Upper lobe of left lung (tissue), 6 donors: Measurements from ENCODE around the gene KRTDAP. TPM values are rescaled to one million over a fixed set of nuclear protein-coding genes. Genes with fewer than 3 reads are reported as not detected.
"Not testable (repeated sequence)": the region's sequence is repeated elsewhere in the genome, so short reads cannot be mapped to it uniquely, and the experiment has no call there.

ENCODE experiments used
- ATAC-seq, 2 donors: fragments of 200-7000 bp; cut with Tn5 transposase; one replicate each; pipeline ENCODE4 v1.9.1; 2022; ENCODE audit warnings: mild to moderate bottlenecking in 2 of 2, moderate library complexity in 2 of 2; ENCODE audit not compliant: low FRiP score in 2 of 2
- DNase-seq, 2 donors: peaks; one replicate each; pipeline ENCODE4 v3.0.0-alpha.2; 2019 to 2020
- H3K27ac ChIP-seq, 4 donors: fragments of 200-600 bp; sonication (generic); one replicate each; pipeline ENCODE4 v1.5.1; 2016 to 2019
- H3K27me3 ChIP-seq, 4 donors: fragments of 200-600 bp; sonication (generic); one replicate each; pipeline ENCODE4 v1.5.1; 2017 to 2019
- H3K36me3 ChIP-seq, 4 donors: fragments of 200-600 bp; sonication (generic); one replicate each; pipeline ENCODE4 v1.5.1; 2016 to 2019
- H3K4me1 ChIP-seq, 4 donors: fragments of 200-600 bp; sonication (generic); one replicate each; pipeline ENCODE4 v1.5.1; 2018 to 2019
- H3K4me3 ChIP-seq, 4 donors: fragments of 200-600 bp; sonication (generic); one replicate each; pipeline ENCODE4 v1.5.1; 2017 to 2019; ENCODE audit warnings: mild to moderate bottlenecking in 2 of 4, moderate library complexity in 1 of 4
- H3K9me3 ChIP-seq, 4 donors: fragments of 200-600 bp; sonication (generic); one replicate each; pipeline ENCODE4 v1.5.1; 2018 to 2019
- EP300 ChIP-seq, 4 donors: sonication (generic); formaldehyde crosslinking; IDR thresholded peaks; one replicate each; pipeline ENCODE4 v1.5.1; 2017; ENCODE audit warnings: antibody characterized with exemption in 4 of 4, control low read depth in 2 of 4
- POLR2A ChIP-seq, 4 donors: fragments of 450-650 bp; IDR thresholded peaks; one replicate each; pipeline ENCODE4 v1.5.1; 2016 to 2017; ENCODE audit warnings: antibody characterized with exemption in 4 of 4, mild to moderate bottlenecking in 2 of 4
- POLR2AphosphoS5 ChIP-seq, 2 donors: sonication (generic); formaldehyde crosslinking; IDR thresholded peaks; one replicate each; pipeline ENCODE4 v1.5.1; 2017; ENCODE audit warnings: antibody characterized with exemption in 2 of 2
- WGBS, 2 donors: methylation state at CpG; one replicate each; pipeline ENCODE4 v1.1.5; 2017 to 2018; 5-methylcytosine and 5-hydroxymethylcytosine counted together
- total RNA-seq, 6 donors: library from RNA; depleted of rRNA in 4 of 6; stranded (reverse); fragments of >200 nt in 4 of 6; gene quantifications; one replicate each; pipeline versions ENCODE4 v1.1.0 to v1.2.1, GENCODE V29; 2016 to 2021
- TF ChIP-seq, protein P1 (sequence below), 6 experiments: fragments of 450-650 bp in 4 of 6; fragments of 200-600 bp in 2 of 6; sonication (generic) in 2 of 6; IDR thresholded peaks; one replicate each; pipeline ENCODE4 v1.5.1; 2016 to 2019; ENCODE audit warnings: antibody characterized with exemption in 6 of 6
- donor health status: DM: no; HTN: no; CAD: no; lungs with moderate emphysema.
- donor health status: DM: no; HTN: yes; CAD: no; lungs with severe emphysema.

Gene KRTDAP
- total RNA-seq, 6 donors from 2014 or later = 0.61 TPM; not detected in 5

- TF ChIP-seq POLR2AphosphoS5 (IDR thresholded peaks at IDR 0.05) (no peak), EP300 (IDR thresholded peaks at IDR 0.05) (no peak), POLR2A (IDR thresholded peaks at IDR 0.05) (no peak)
- TF ChIP-seq, protein P1, sequence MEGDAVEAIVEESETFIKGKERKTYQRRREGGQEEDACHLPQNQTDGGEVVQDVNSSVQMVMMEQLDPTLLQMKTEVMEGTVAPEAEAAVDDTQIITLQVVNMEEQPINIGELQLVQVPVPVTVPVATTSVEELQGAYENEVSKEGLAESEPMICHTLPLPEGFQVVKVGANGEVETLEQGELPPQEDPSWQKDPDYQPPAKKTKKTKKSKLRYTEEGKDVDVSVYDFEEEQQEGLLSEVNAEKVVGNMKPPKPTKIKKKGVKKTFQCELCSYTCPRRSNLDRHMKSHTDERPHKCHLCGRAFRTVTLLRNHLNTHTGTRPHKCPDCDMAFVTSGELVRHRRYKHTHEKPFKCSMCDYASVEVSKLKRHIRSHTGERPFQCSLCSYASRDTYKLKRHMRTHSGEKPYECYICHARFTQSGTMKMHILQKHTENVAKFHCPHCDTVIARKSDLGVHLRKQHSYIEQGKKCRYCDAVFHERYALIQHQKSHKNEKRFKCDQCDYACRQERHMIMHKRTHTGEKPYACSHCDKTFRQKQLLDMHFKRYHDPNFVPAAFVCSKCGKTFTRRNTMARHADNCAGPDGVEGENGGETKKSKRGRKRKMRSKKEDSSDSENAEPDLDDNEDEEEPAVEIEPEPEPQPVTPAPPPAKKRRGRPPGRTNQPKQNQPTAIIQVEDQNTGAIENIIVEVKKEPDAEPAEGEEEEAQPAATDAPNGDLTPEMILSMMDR (IDR thresholded peaks at IDR 0.05) = no peak
- no peak for DNase-seq
- H3K4me3 ChIP-seq = no peak overlapping the region
- H3K27ac ChIP-seq = no peak overlapping the region
- no peaks in the 10 kb centered on the region for H3K27me3 ChIP-seq
- no peaks in the 10 kb centered on the region for H3K9me3 ChIP-seq
- H3K4me1 ChIP-seq = no peaks in the 10 kb centered on the region
- ATAC-seq = no peak
- H3K36me3 ChIP-seq = no peaks in the 10 kb centered on the region
- 93 to 95% methylated on average over 10 to 14 of the region's 14 CpGs for WGBS, 2 donors
These were observed 16.2 kb downstream of the KRTDAP start for GRCh38 chr19:35474104-35474503.

GRCh38 chr19:35471946-35472345, 18.3 kb downstream of the KRTDAP start:
- H3K4me1 ChIP-seq = peaks cover 0 to 4% (median 0%) of the 10 kb centered on the region in 4 donors

GRCh38 chr19:35471075-35471474, 19.2 kb downstream of the KRTDAP start:
- not testable (repeated sequence) for ATAC-seq, H3K36me3 ChIP-seq, H3K4me3 ChIP-seq, H3K4me1 ChIP-seq, DNase-seq, H3K9me3 ChIP-seq, H3K27ac ChIP-seq, H3K27me3 ChIP-seq
- 96 to 97% methylated on average over 4 of the region's 4 CpGs for WGBS, 2 donors

More at GRCh38 chr19:35471946-35472345, 18.3 kb downstream of the KRTDAP start:
- DNase-seq = no peak
- ATAC-seq = no peak
- H3K27ac ChIP-seq = no peak overlapping the region
- TF ChIP-seq, protein P1 (IDR thresholded peaks at IDR 0.05) = no peak
- TF ChIP-seq POLR2AphosphoS5 (IDR thresholded peaks at IDR 0.05) = no peak
- no peak for TF ChIP-seq EP300 (IDR thresholded peaks at IDR 0.05)
- no peak for TF ChIP-seq POLR2A (IDR thresholded peaks at IDR 0.05)
- no peaks in the 10 kb centered on the region for H3K9me3 ChIP-seq
- 91 to 95% methylated on average over 8 of the region's 8 CpGs for WGBS, 2 donors
- H3K27me3 ChIP-seq = no peaks in the 10 kb centered on the region
- no peaks in the 10 kb centered on the region for H3K36me3 ChIP-seq
- H3K4me3 ChIP-seq = no peak overlapping the region

GRCh38 chr19:35470128-35470527, 20.1 kb downstream of the KRTDAP start:
- H3K27me3 ChIP-seq = no peaks in the 10 kb centered on the region
- no peak for DNase-seq
- no peaks in the 10 kb centered on the region for H3K36me3 ChIP-seq
- no peaks in the 10 kb centered on the region for H3K9me3 ChIP-seq
- TF ChIP-seq, protein P1 (IDR thresholded peaks at IDR 0.05) = no peak
- TF ChIP-seq EP300 (IDR thresholded peaks at IDR 0.05) (no peak), POLR2A (IDR thresholded peaks at IDR 0.05) (no peak), POLR2AphosphoS5 (IDR thresholded peaks at IDR 0.05) (no peak)
- peaks cover 0 to 4% (median 0%) of the 10 kb centered on the region in 4 donors for H3K4me1 ChIP-seq
- no peak overlapping the region for H3K4me3 ChIP-seq
- 89 to 93% methylated on average over 7 of the region's 7 CpGs for WGBS, 2 donors
- H3K27ac ChIP-seq = no peak overlapping the region
- ATAC-seq = no peak

GRCh38 chr19:35468637-35469036, 21.6 kb downstream of the KRTDAP start:
- H3K4me1 ChIP-seq = peaks cover 0 to 4% (median under 1%) of the 10 kb centered on the region in 4 donors
- no peaks in the 10 kb centered on the region for H3K36me3 ChIP-seq
- peak; percentile 75 to 76 for ATAC-seq
- no peaks in the 10 kb centered on the region for H3K27me3 ChIP-seq
- no peak for TF ChIP-seq POLR2AphosphoS5 (IDR thresholded peaks at IDR 0.05)
- TF ChIP-seq, protein P1 (IDR thresholded peaks at IDR 0.05) = peak; percentile 62 to 83 (median 72)
- TF ChIP-seq POLR2A (IDR thresholded peaks at IDR 0.05) = no peak
- TF ChIP-seq EP300 (IDR thresholded peaks at IDR 0.05) = no peak
- WGBS, 2 donors = 11 to 34% methylated on average over 2 of the region's 2 CpGs
- no peak overlapping the region for H3K27ac ChIP-seq
- DNase-seq = peak in 1 of 2 donors; percentile 69
- no peak overlapping the region for H3K4me3 ChIP-seq
- H3K9me3 ChIP-seq = no peaks in the 10 kb centered on the region
